Naive B cell (primary cell): ENCODE data around the gene IQGAP2. TPM values are rescaled to one million over a fixed set of nuclear protein-coding genes. Genes with fewer than 3 reads are reported as not detected.
"Not testable (repeated sequence)": the region's sequence is repeated elsewhere in the genome, so short reads cannot be mapped to it uniquely, and the experiment has no call there.

Source experiments
- ATAC-seq, 2 donors: fragments of 150-1000 bp; cut with Tn5 transposase; 2 replicates each; pipeline ENCODE4 v1.10.0; 2021; ENCODE audit warnings: low read depth in 2 of 2, mild to moderate bottlenecking in 2 of 2, moderate library complexity in 2 of 2
- DNase-seq: peaks from one replicate; pipeline ENCODE4 v3.0.0; 2022
- H3K27ac Mint-ChIP-seq, 6 donors: one replicate each; pipeline ENCODE4 v1.8.0; 2020 to 2022; ENCODE audit warnings: mild to moderate bottlenecking in 6 of 6, mixed read lengths in 6 of 6, moderate library complexity in 5 of 6, inconsistent platforms in 2 of 6
- H3K27me3 Mint-ChIP-seq, 3 donors: one replicate each; pipeline ENCODE4 v1.8.0; 2021 to 2022; ENCODE audit warnings: mixed read lengths in 3 of 3, mild to moderate bottlenecking in 1 of 3
- H3K36me3 Mint-ChIP-seq, 2 donors: one replicate each; pipeline ENCODE4 v1.8.0; 2020 to 2022; ENCODE audit warnings: mixed read lengths in 2 of 2, inconsistent platforms in 1 of 2, mild to moderate bottlenecking in 1 of 2
- H3K4me1 Mint-ChIP-seq, 3 donors: one replicate each; pipeline ENCODE4 v1.8.0; 2020 to 2022; ENCODE audit warnings: mixed read lengths in 3 of 3, inconsistent platforms in 1 of 3, mild to moderate bottlenecking in 1 of 3, moderate library complexity in 1 of 3
- H3K4me3 Mint-ChIP-seq, 8 donors: one replicate each; pipeline ENCODE4 v1.8.0; 2020 to 2022; ENCODE audit warnings: mild to moderate bottlenecking in 8 of 8, mixed read lengths in 8 of 8, moderate library complexity in 8 of 8, inconsistent platforms in 2 of 8
- H3K9me3 Mint-ChIP-seq, 7 donors: one replicate each; pipeline ENCODE4 v1.8.0; 2020 to 2022; ENCODE audit warnings: mixed read lengths in 7 of 7, mild to moderate bottlenecking in 5 of 7, inconsistent platforms in 2 of 7, moderate library complexity in 1 of 7
- polyA plus RNA-seq, 6 donors: library from polyadenylated mRNA; unstranded; fragments of 300-500 nt; fragmentation: Illumina TruSeq; gene quantifications; one replicate each; pipeline ENCODE4 v1.2.3, GENCODE V29; 2021; ENCODE audit warnings: low read depth in 6 of 6

The IQGAP2 gene
- polyA plus RNA-seq, 6 donors from 2014 or later = 2.7 to 9.8 (median 6.2) TPM

DNA sequence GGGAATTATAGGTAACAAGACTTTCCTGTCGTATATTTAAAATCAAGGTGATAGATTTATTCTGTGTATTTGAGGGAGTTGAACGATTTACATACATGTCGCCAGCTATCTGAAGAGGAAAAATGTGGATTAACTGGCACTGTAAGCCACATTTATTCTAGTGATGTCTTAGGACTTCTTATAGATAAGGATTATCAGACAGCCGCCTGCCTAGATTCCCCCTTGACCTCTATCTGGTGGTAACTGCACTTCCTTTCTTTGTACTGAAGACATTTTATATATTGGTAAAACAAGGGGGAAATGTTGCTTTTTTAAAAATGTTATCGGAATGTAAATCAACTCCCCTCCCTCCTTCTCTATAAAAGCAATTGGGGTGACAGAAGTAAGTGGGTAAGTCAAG lies 259.4 kb downstream of the IQGAP2 start:
- Mint-ChIP-seq H3K4me3 (no peak overlapping the region), H3K27ac (peak overlapping the region in 1 of 6 donors; percentile 3), H3K9me3 (no peaks in the 10 kb centered on the region), H3K4me1 (no peaks in the 10 kb centered on the region), H3K36me3 (peaks cover 2 to 8% of the 10 kb centered on the region in 2 donors), H3K27me3 (no peaks in the 10 kb centered on the region)
- DNase-seq (no peak), ATAC-seq (no peak)

DNA sequence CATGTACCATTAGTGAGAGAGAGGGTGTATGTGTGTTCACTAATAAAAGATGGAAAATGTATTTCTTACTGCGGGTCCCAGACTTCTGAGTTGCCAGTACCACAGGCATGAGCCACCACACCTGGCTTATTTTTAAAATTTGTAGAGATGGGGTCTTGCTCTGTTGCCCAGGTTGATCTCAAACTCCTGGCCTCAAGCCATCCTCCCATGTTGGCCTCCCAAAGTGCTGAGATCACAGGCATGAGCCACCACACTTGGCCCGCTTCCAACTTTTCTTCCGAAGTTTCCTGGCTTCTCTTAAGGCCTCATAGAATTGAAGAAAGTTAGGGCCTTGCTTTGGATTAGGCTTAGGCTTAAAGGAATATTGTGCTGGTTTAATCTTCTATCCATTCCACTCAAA lies 260.5 kb downstream of the IQGAP2 start:
- no peaks in the 10 kb centered on the region for H3K4me1 Mint-ChIP-seq
- H3K4me3 Mint-ChIP-seq = peak overlapping the region in 1 of 8 donors; percentile 10
- H3K27ac Mint-ChIP-seq = peak overlapping the region in 2 of 6 donors; percentile 12 to 16
- ATAC-seq (no peak), DNase-seq (no peak)
- H3K36me3 Mint-ChIP-seq = peaks cover 5 to 8% of the 10 kb centered on the region in 2 donors
- H3K9me3 Mint-ChIP-seq = no peaks in the 10 kb centered on the region
- no peaks in the 10 kb centered on the region for H3K27me3 Mint-ChIP-seq

DNA sequence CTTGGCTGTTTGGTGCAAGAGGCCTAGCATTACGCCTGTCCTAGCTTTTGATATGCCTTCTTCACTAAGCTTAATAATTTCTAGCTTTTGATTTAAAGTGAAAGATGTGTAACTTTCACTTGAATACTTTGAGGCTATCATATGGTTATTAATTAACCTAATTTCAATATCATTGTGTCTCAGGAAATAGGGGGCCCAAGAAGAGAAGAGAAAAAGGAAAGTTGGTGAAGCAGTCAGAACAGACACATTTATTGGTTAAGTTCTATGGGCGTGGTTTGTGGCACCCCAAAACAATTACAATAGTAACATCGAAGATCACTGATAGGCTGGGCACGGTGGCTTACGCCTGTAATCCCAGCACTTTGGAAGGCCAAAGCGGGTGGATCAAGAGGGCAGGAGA lies 261.0 kb downstream of the IQGAP2 start:
- DNase-seq (no peak), ATAC-seq (no peak)
- no peak overlapping the region for H3K4me3 Mint-ChIP-seq
- H3K27ac Mint-ChIP-seq = peak overlapping the region in 1 of 6 donors; percentile 75
- H3K27me3 Mint-ChIP-seq = no peaks in the 10 kb centered on the region
- no peaks in the 10 kb centered on the region for H3K4me1 Mint-ChIP-seq
- H3K36me3 Mint-ChIP-seq = peaks cover 5 to 8% of the 10 kb centered on the region in 2 donors
- H3K9me3 Mint-ChIP-seq = no peaks in the 10 kb centered on the region

DNA sequence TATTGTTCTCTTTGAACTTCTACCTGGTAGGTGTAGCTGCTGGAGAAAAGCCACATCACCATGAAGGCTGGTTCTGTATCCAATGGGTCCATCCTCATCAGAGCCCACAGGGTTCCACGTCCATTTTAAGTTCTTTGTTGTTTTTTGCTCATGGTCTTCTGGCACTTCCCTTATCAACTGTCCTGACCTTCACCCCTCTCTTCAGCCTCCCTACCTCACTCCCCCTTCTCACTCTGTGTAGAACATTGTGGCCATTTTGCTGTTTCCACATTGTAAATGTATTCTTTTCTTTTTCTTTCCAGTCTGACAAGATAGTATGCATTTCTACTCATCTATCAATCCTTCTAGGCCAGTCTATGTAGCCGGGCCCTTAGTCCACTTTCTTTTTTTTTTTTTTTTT lies 264.4 kb downstream of the IQGAP2 start:
- ATAC-seq (no peak), DNase-seq (no peak)
- H3K27ac Mint-ChIP-seq = peak overlapping the region in 1 of 6 donors; percentile 10
- no peaks in the 10 kb centered on the region for H3K27me3 Mint-ChIP-seq
- peaks cover 0 to 19% of the 10 kb centered on the region in 2 donors for H3K36me3 Mint-ChIP-seq
- no peak overlapping the region for H3K4me3 Mint-ChIP-seq
- H3K4me1 Mint-ChIP-seq = no peaks in the 10 kb centered on the region
- H3K9me3 Mint-ChIP-seq = no peaks in the 10 kb centered on the region

DNA sequence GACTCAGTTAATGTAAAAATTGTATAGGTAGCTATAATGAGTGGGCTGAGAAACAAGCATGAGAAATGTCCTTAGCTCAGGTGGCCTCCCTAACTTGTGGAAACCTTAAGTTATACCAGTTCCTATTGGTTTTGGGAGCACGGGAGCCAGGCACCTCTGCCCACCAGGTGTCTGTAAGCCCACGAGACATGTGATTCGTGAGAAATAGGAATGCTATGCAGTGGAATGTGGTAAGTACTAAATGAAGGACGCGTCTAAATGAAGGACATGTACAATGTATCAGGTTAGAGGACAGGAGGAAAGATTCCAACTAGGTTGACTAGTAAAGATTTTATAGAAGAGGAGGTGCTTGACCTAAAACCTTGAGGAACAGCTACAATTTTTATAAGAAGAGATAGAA lies 266.2 kb downstream of the IQGAP2 start:
- no peaks in the 10 kb centered on the region for H3K9me3 Mint-ChIP-seq
- no peak overlapping the region for H3K4me3 Mint-ChIP-seq
- no peaks in the 10 kb centered on the region for H3K27me3 Mint-ChIP-seq
- H3K36me3 Mint-ChIP-seq = peaks cover 0 to 19% of the 10 kb centered on the region in 2 donors
- H3K27ac Mint-ChIP-seq = no peak overlapping the region
- DNase-seq (no peak), ATAC-seq (no peak)
- H3K4me1 Mint-ChIP-seq = no peaks in the 10 kb centered on the region

DNA sequence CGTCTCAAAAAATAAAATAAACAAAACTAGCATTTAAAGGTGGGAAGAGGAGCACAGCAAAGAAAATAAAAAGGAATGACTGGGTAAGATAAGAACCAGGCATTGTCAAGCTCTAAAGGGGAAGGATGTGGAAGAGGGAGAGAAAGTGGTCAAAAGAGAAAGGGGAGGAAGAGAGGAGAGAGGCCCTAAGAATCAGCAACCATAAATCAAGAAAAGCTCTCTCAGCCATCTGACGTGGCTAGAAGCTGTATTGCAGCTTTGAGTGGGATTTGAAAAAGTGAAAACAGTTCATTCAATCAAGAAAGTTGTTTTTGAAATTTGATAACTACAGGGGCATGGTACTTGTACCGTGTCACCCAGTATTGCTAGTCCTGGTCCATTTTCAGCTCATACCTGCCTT lies 267.4 kb downstream of the IQGAP2 start:
- no peaks in the 10 kb centered on the region for H3K9me3 Mint-ChIP-seq
- no peaks in the 10 kb centered on the region for H3K4me1 Mint-ChIP-seq
- H3K27me3 Mint-ChIP-seq = no peaks in the 10 kb centered on the region
- ATAC-seq = no peak
- H3K36me3 Mint-ChIP-seq = peaks cover 0 to 27% of the 10 kb centered on the region in 2 donors
- no peak overlapping the region for H3K27ac Mint-ChIP-seq
- no peak overlapping the region for H3K4me3 Mint-ChIP-seq
- no peak for DNase-seq

DNA sequence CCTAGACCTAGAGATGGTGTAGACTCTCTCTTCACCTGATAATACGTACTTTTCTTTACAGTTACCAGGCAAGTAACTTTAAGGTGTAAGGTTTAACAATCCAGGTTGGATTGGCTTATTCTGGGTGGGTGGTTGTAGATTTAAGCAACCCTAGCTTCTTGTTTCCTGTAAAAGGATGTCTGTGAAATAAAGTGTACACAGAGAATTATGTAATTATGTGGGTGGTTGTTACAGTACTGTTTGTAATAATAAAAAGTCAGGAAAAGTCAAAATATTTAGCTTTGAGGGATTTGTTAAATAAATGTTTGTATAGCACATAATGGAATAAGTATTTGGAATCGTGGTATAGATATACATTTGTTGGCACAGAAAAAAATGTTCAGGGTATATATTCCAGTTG lies 269.2 kb downstream of the IQGAP2 start:
- Mint-ChIP-seq H3K4me1 (no peaks in the 10 kb centered on the region), H3K9me3 (no peaks in the 10 kb centered on the region), H3K36me3 (peaks cover 0 to 36% of the 10 kb centered on the region in 2 donors), H3K27me3 (no peaks in the 10 kb centered on the region), H3K27ac (no peak overlapping the region), H3K4me3 (no peak overlapping the region)
- DNase-seq (no peak), ATAC-seq (no peak)

DNA sequence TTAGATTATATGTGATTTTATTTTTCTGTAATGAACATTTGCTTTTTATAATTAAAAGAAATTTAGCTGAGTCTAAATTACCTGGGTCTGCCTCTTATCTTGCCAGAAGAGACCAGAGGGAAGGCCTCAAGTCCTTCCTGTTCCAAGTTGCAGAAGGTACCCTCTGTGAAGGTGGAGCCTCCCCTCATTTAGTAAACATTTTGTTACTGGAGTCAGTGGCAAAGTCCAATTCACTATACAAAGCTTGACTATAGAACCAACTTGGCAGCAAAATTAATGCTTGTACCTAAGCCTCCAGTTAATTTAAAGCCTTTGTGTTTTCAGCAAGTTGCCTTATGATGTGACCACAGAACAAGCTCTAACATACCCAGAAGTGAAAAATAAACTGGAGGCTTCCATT lies 270.0 kb downstream of the IQGAP2 start:
- Mint-ChIP-seq H3K36me3 (peaks cover 0 to 32% of the 10 kb centered on the region in 2 donors), H3K4me1 (no peaks in the 10 kb centered on the region), H3K27ac (no peak overlapping the region), H3K27me3 (no peaks in the 10 kb centered on the region), H3K9me3 (no peaks in the 10 kb centered on the region), H3K4me3 (no peak overlapping the region)
- ATAC-seq (no peak), DNase-seq (no peak)

DNA sequence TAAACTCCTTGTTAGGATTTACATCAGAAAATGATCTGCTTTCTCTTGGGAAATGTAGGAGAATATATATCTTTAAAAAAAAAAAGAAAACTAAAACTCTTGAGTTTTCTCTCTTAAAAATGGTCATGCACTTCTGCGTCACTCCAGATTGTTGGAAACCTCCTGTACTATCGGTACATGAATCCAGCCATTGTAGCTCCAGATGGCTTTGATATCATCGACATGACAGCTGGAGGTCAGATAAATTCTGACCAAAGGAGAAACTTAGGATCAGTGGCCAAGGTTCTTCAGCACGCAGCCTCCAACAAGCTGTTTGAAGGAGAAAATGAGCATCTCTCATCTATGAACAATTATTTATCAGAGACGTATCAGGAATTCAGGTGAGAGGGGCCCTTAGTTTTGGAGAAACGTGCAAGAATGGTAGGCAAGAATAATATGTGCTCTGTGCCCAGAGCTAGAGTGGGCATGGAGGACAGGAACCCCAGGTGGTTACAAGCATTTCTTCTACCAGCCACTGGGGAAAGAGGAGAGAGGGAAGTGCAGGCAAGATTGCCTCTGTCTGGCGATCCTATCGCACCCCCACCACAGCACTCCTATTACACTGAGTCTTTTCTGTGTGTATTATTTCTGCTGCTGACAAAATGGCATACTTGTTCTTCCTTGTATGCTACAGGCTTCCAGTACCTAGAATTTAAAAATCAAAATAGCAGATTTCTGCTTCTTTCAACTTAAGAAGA lies 271.4 kb downstream of the IQGAP2 start:
- H3K4me3 Mint-ChIP-seq = no peak overlapping the region
- no peaks in the 10 kb centered on the region for H3K27me3 Mint-ChIP-seq
- H3K27ac Mint-ChIP-seq = no peak overlapping the region
- peaks cover 0 to 28% of the 10 kb centered on the region in 2 donors for H3K36me3 Mint-ChIP-seq
- no peak for ATAC-seq
- no peak for DNase-seq
- H3K4me1 Mint-ChIP-seq = no peaks in the 10 kb centered on the region
- H3K9me3 Mint-ChIP-seq = no peaks in the 10 kb centered on the region

DNA sequence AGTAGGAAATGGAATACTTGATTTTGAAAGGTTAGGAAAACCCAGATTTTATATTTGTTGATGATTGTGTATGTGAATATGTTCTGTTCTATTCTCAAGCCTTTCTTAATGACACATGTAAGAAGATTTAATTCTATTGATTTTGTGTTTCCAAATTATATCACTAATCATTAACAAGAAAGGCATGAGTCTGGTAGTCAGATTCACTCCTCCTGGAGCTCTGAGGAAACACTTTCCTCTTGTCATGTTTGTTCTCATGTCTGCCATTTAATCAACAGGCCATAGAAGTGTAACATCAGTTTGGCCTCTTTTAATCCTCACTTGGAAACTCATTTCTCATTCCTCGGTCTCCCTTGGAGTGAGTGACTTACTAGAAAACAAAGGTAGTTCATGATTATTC lies 272.3 kb downstream of the IQGAP2 start:
- no peaks in the 10 kb centered on the region for H3K4me1 Mint-ChIP-seq
- no peak overlapping the region for H3K4me3 Mint-ChIP-seq
- H3K9me3 Mint-ChIP-seq = no peaks in the 10 kb centered on the region
- peaks cover 0 to 27% of the 10 kb centered on the region in 2 donors for H3K36me3 Mint-ChIP-seq
- ATAC-seq = no peak
- no peak overlapping the region for H3K27ac Mint-ChIP-seq
- no peaks in the 10 kb centered on the region for H3K27me3 Mint-ChIP-seq
- no peak for DNase-seq

DNA sequence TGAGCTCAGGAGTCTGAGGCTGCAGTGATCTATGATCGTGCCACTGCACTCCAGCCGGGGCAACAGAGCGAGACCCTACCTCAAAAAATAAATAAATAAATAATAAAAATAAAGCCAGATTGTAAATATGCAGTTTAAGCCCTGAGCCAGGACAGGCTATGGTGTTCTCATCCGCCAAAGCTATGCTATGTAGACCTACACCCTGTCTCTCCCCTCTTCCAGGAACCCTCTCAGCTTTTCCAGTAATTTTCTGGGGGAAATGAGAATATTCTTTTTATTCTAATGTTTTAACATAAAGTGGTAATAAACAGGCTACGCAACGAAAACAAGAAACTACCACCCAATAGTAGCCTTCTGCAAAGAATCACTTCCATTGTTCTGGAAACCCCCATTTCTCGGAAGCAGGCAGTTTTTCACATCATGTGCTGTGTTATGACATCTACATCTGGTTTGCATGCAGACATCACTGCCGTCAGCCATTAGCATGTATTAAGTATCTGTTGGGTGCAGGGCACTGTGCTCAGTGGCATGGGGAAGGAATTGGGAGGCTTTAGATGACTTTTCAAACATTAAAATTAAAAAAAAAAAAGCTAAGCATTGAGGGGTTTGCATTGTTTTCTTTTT lies 274.9 kb downstream of the IQGAP2 start:
- Mint-ChIP-seq H3K27me3 (no peaks in the 10 kb centered on the region), H3K4me1 (no peaks in the 10 kb centered on the region), H3K36me3 (peaks cover 0 to 18% of the 10 kb centered on the region in 2 donors), H3K9me3 (no peaks in the 10 kb centered on the region), H3K4me3 (no peak overlapping the region), H3K27ac (peak overlapping the region in 1 of 6 donors; percentile 58)
- ATAC-seq (no peak), DNase-seq (no peak)

DNA sequence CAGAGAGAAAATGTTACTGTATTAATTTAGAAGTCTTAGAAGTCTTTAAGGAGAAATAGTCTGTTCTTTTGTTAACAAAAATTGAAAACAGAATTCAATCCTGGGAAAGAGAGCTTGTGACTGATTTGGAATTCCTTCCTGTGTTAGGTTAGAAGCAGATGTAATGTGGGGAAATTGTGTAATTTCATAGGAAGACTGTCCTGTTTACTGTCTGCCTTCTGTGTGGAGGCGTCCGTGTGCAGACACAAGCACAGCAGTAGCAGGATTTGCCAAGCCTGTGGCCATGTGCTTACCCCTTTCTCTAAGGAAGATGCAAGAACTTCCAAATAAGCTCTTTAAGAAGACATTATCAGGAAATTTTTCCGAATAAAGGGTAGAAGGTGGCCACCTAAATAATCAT lies 276.1 kb downstream of the IQGAP2 start:
- Mint-ChIP-seq H3K27ac (no peak overlapping the region), H3K4me3 (no peak overlapping the region), H3K36me3 (peaks cover 0 to 18% of the 10 kb centered on the region in 2 donors), H3K27me3 (no peaks in the 10 kb centered on the region), H3K4me1 (peaks cover under 1 to 4% (median 3%) of the 10 kb centered on the region in 3 donors), H3K9me3 (no peaks in the 10 kb centered on the region)
- DNase-seq = no peak
- ATAC-seq = no peak

DNA sequence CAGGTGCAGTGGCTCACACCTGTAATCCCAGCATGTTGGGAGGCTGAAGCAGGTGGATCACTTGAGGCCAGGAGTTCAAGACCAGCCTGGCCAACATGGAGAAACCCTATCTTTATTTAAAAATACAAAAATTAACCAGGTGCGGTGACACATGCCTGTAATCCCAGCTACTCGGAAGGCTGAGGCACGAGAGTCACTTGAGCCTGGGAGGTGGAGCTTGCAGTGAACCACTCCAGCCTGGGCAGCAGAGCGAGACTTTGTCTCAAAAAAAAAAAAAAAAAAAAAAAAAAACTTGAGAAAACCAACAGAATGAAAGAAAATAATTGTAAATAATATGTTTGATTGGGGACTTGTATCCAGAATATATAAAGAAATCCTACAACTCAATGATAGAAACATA lies 277.7 kb downstream of the IQGAP2 start:
- H3K4me3 Mint-ChIP-seq, H3K27ac Mint-ChIP-seq, H3K27me3 Mint-ChIP-seq, ATAC-seq, DNase-seq, H3K9me3 Mint-ChIP-seq: not testable (repeated sequence)
- peaks cover 8 to 14% (median 11%) of the 10 kb centered on the region in 3 donors for H3K4me1 Mint-ChIP-seq
- H3K36me3 Mint-ChIP-seq = peaks cover 0 to 13% of the 10 kb centered on the region in 2 donors

DNA sequence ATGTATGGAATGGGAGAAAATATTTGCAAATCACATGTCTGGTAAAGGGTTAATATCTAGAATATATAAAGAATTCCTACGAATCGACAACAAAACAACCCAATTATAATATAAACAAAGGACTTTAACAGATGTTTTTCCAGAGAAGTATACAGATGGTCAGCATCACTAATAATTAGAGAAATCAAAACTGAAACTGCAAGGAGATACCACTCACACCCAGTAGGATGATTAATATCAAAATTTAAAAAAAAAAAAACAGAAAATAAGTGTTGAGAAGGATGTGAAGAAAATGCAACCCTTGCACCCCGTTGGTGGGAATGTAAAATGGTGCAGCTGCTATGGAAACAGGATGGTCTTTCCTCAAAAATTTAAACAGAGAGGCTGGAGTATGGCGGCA lies 278.2 kb downstream of the IQGAP2 start:
- no peak for ATAC-seq
- Mint-ChIP-seq H3K27me3 (no peaks in the 10 kb centered on the region), H3K4me1 (peaks cover 8 to 14% (median 11%) of the 10 kb centered on the region in 3 donors), H3K27ac (no peak overlapping the region), H3K4me3 (no peak overlapping the region), H3K36me3 (peaks cover 0 to 13% of the 10 kb centered on the region in 2 donors), H3K9me3 (no peaks in the 10 kb centered on the region)
- DNase-seq = no peak
